Progenitor cell of endocrine pancreas (in vitro differentiated cells): ENCODE results near the gene PEX6. TPM values are rescaled to one million over a fixed set of nuclear protein-coding genes. Genes with fewer than 3 reads are reported as not detected.

Experiments
- DNase-seq: peaks from one replicate; pipeline ENCODE4 v3.0.0; 2021; ENCODE audit warnings: low spot score; ENCODE audit not compliant: unreplicated experiment
- H3K27ac Mint-ChIP-seq: 2 replicates; pipeline ENCODE4 v1.8.0; 2021; ENCODE audit warnings: mild to moderate bottlenecking, moderate library complexity, mixed read lengths
- H3K27me3 Mint-ChIP-seq: 2 replicates; pipeline ENCODE4 v1.8.0; 2021; ENCODE audit warnings: mixed read lengths
- H3K36me3 Mint-ChIP-seq: 2 replicates; pipeline ENCODE4 v1.8.0; 2022; ENCODE audit warnings: mixed read lengths; ENCODE audit not compliant: insufficient read depth
- H3K4me1 Mint-ChIP-seq: 2 replicates; pipeline ENCODE4 v1.8.0; 2021; ENCODE audit warnings: low read depth, mixed read lengths
- H3K4me3 Mint-ChIP-seq: 2 replicates; pipeline ENCODE4 v1.8.0; 2021; ENCODE audit warnings: low read depth, mild to moderate bottlenecking, moderate library complexity, mixed read lengths
- H3K9me3 Mint-ChIP-seq: 2 replicates; pipeline ENCODE4 v1.8.0; 2021; ENCODE audit warnings: low read depth, mixed read lengths
- CTCF ChIP-seq: fragments of 200-600 bp; sonication (generic); IDR thresholded peaks from one replicate; pipeline ENCODE4 v1.5.0; 2021; ENCODE audit warnings: antibody characterized with exemption, mild to moderate bottlenecking; ENCODE audit not compliant: unreplicated experiment
- total RNA-seq: library from RNA; stranded (reverse); gene quantifications from 2 replicates; pipeline ENCODE4 v1.2.1, GENCODE V29; 2021

The PEX6 gene
- total RNA-seq, 1 donor from 2014 or later, result 32.3 TPM

- Mint-ChIP-seq H3K27ac (no peak overlapping the region), H3K4me1 (no peaks in the 10 kb centered on the region), H3K27me3 (no peaks in the 10 kb centered on the region), H3K36me3 (peaks cover 10% of the 10 kb centered on the region), H3K4me3 (no peak overlapping the region), H3K9me3 (no peaks in the 10 kb centered on the region)
- no peak for DNase-seq
- no peak for TF ChIP-seq CTCF
Observed at GRCh38 chr6:42937548-42938427, 41.2 kb downstream of the PEX6 start.

- DNase-seq, result no peak
- peaks cover 5% of the 10 kb centered on the region for H3K4me1 Mint-ChIP-seq
- no peak for TF ChIP-seq CTCF
- peaks cover 12% of the 10 kb centered on the region for H3K36me3 Mint-ChIP-seq
- no peak overlapping the region for H3K27ac Mint-ChIP-seq
- H3K27me3 Mint-ChIP-seq, result no peaks in the 10 kb centered on the region
- no peaks in the 10 kb centered on the region for H3K9me3 Mint-ChIP-seq
- no peak overlapping the region for H3K4me3 Mint-ChIP-seq
Observed at GRCh38 chr6:42936398-42936797, 42.6 kb downstream of the PEX6 start.

- DNase-seq, result no peak
- Mint-ChIP-seq H3K4me1 (peaks cover 12% of the 10 kb centered on the region), H3K4me3 (no peak overlapping the region), H3K27ac (no peak overlapping the region), H3K9me3 (no peaks in the 10 kb centered on the region), H3K36me3 (peaks cover 12% of the 10 kb centered on the region), H3K27me3 (no peaks in the 10 kb centered on the region)
- no peak for TF ChIP-seq CTCF
Observed at GRCh38 chr6:42935322-42935721, 43.7 kb downstream of the PEX6 start.

GRCh38 chr6:42933205-42933604 is 45.8 kb downstream of the PEX6 start:
- no peak for TF ChIP-seq CTCF
- H3K4me1 Mint-ChIP-seq, result peaks cover 23% of the 10 kb centered on the region
- no peaks in the 10 kb centered on the region for H3K9me3 Mint-ChIP-seq
- H3K27me3 Mint-ChIP-seq, result no peaks in the 10 kb centered on the region
- peaks cover 12% of the 10 kb centered on the region for H3K36me3 Mint-ChIP-seq
- H3K4me3 Mint-ChIP-seq, result no peak overlapping the region
- DNase-seq, result no peak
- peak overlapping the region; percentile 31 for H3K27ac Mint-ChIP-seq

GRCh38 chr6:42932412-42932811 is 46.6 kb downstream of the PEX6 start:
- Mint-ChIP-seq H3K27me3 (no peaks in the 10 kb centered on the region), H3K4me1 (peaks cover 23% of the 10 kb centered on the region), H3K36me3 (peaks cover 10% of the 10 kb centered on the region), H3K27ac (peak overlapping the region; percentile 46), H3K9me3 (no peaks in the 10 kb centered on the region), H3K4me3 (no peak overlapping the region)
- TF ChIP-seq CTCF, result no peak
- no peak for DNase-seq
